IMR-90 (cell line): Measurements from ENCODE around the gene AKT1S1. TPM values are rescaled to one million over a fixed set of nuclear protein-coding genes. Genes with fewer than 3 reads are reported as not detected.
A peak's percentile ranks its signal among the peaks of the same experiment; 100 is the strongest.

Experiments used
- ATAC-seq: fragments of 200-7000 bp; cut with Tn5 transposase; 2 replicates; pipeline ENCODE4 v1.9.1; 2020; ENCODE audit warnings: low read depth, mild to moderate bottlenecking, moderate library complexity
- BruUV-seq: library from RNA; stranded (reverse); fragments of 400-500 nt; replicated peaks from 2 replicates; lab custom pipeline; 2021; lab: Mats Ljungman, UMichigan
- CTCF ChIA-PET: fragments of 300-600 bp; formaldehyde crosslinking; extraction: SDS; loops from one replicate; lab custom pipeline; 2021; ENCODE audit warnings: antibody characterized with exemption; lab: Yijun Ruan, JAX
- POLR2A ChIA-PET: fragments of 300-600 bp; sonication (Branson Sonifier 250); formaldehyde crosslinking; loops from one replicate; lab custom pipeline; 2022; ENCODE audit warnings: antibody characterized with exemption; ENCODE audit not compliant: unreplicated experiment; lab: Charles Lee
- DNase-seq: peaks from one replicate; pipeline ENCODE4 v3.0.0; 2013
- H2AFZ ChIP-seq: replicated peaks from 2 replicates; pipeline ENCODE3; 2013; ENCODE audit warnings: low read length, mild to moderate bottlenecking; ENCODE audit not compliant: poor library complexity
- H2AK5ac ChIP-seq: 2 replicates; pipeline ENCODE4 v1.6.1; 2013; ENCODE audit warnings: low read depth, low read length, inconsistent platforms
- H2AK9ac ChIP-seq: replicated peaks from 2 replicates; pipeline ENCODE3; 2013; ENCODE audit warnings: mild to moderate bottlenecking, low read depth, low read length, moderate library complexity; ENCODE audit not compliant: poor library complexity
- H2BK120ac ChIP-seq: 2 replicates; pipeline ENCODE4 v1.6.1; 2013; ENCODE audit warnings: low read depth, low read length, inconsistent platforms
- H2BK15ac ChIP-seq: 3 replicates; pipeline ENCODE4 v1.6.1; 2013; ENCODE audit warnings: low read depth, low read length, inconsistent platforms
- H2BK20ac ChIP-seq: 2 replicates; pipeline ENCODE4 v1.6.1; 2013; ENCODE audit warnings: low read depth, mild to moderate bottlenecking, inconsistent platforms, low read length, moderate library complexity
- H2BK5ac ChIP-seq: 2 replicates; pipeline ENCODE4 v1.6.1; 2013; ENCODE audit warnings: mild to moderate bottlenecking, low read depth, low read length, inconsistent platforms; ENCODE audit not compliant: poor library complexity, severe bottlenecking
- H3K14ac ChIP-seq: replicated peaks from 2 replicates; pipeline ENCODE4 v1.6.1; 2013; ENCODE audit warnings: low read depth, low read length, inconsistent platforms
- H3K18ac ChIP-seq: 2 replicates; pipeline ENCODE4 v1.6.1; 2013; ENCODE audit warnings: low read depth, low read length, control low read depth
- H3K23ac ChIP-seq: 2 replicates; pipeline ENCODE4 v1.6.1; 2013; ENCODE audit warnings: low read depth, low read length, inconsistent platforms
- H3K27ac ChIP-seq: 2 replicates; pipeline ENCODE4 v1.5.1; 2013; ENCODE audit warnings: mild to moderate bottlenecking, control low read depth, low read length; ENCODE audit not compliant: insufficient read depth
- H3K27me3 ChIP-seq: 2 replicates; pipeline ENCODE4 v1.6.1; 2013; ENCODE audit warnings: low read length; ENCODE audit not compliant: control insufficient read depth, insufficient read depth
- H3K36me3 ChIP-seq: 2 replicates; pipeline ENCODE4 v1.6.1; 2013; ENCODE audit warnings: low read length, mixed read lengths; ENCODE audit not compliant: control insufficient read depth, insufficient read depth
- H3K4ac ChIP-seq: 2 replicates; pipeline ENCODE4 v1.6.1; 2013; ENCODE audit warnings: low read depth, low read length, inconsistent platforms
- H3K4me1 ChIP-seq: 2 replicates; pipeline ENCODE4 v1.6.1; 2013; ENCODE audit warnings: low read length, mixed read lengths; ENCODE audit not compliant: control insufficient read depth, insufficient read depth
- H3K4me2 ChIP-seq: 2 replicates; pipeline ENCODE4 v1.6.1; 2013; ENCODE audit warnings: low read depth, mild to moderate bottlenecking, control low read depth, low read length, moderate library complexity
- H3K4me3 ChIP-seq: 2 replicates; pipeline ENCODE4 v1.5.1; 2013; ENCODE audit warnings: low read depth, mild to moderate bottlenecking, control low read depth, low read length, moderate library complexity; ENCODE audit not compliant: insufficient read depth
- H3K56ac ChIP-seq: 2 replicates; pipeline ENCODE4 v1.6.1; 2013; ENCODE audit warnings: low read length, inconsistent platforms; ENCODE audit not compliant: insufficient read depth; ENCODE audit errors: extremely low read depth
- H3K79me1 ChIP-seq, 2 experiments: 2 replicates each; pipeline ENCODE4 v1.6.1; 2013; ENCODE audit warnings: low read length in 2 of 2, inconsistent platforms in 1 of 2, low read depth in 1 of 2
- H3K9ac ChIP-seq: 2 replicates; pipeline ENCODE4 v1.6.1; 2013; ENCODE audit warnings: low read depth, low read length, control low read depth
- H3K9me1 ChIP-seq: 2 replicates; pipeline ENCODE4 v1.6.1; 2013; ENCODE audit warnings: low read length, inconsistent platforms; ENCODE audit not compliant: insufficient read depth
- H3K9me3 ChIP-seq: 2 replicates; pipeline ENCODE4 v1.6.1; 2013; ENCODE audit warnings: low read length; ENCODE audit not compliant: control insufficient read depth, insufficient read depth
- H4K20me1 ChIP-seq: 2 replicates; pipeline ENCODE4 v1.6.1; 2013; ENCODE audit warnings: low read length, inconsistent platforms; ENCODE audit not compliant: insufficient read depth
- H4K5ac ChIP-seq: 2 replicates; pipeline ENCODE4 v1.6.1; 2013; ENCODE audit warnings: mild to moderate bottlenecking, low read depth, low read length, control low read depth
- H4K8ac ChIP-seq, 2 experiments: 2 replicates each; pipeline ENCODE4 v1.6.1; 2013; ENCODE audit warnings: low read depth in 2 of 2, low read length in 2 of 2, control low read depth in 1 of 2, inconsistent platforms in 1 of 2
- H4K91ac ChIP-seq: 2 replicates; pipeline ENCODE4 v1.6.1; 2013; ENCODE audit warnings: low read depth, low read length, inconsistent platforms; ENCODE audit not compliant: insufficient read depth
- BHLHE40 ChIP-seq: fragments of 150-350 bp; IDR thresholded peaks from 2 replicates; pipeline ENCODE4 v1.6.1; 2016; ENCODE audit warnings: mild to moderate bottlenecking, low read depth, low read length
- CEBPB ChIP-seq: IDR thresholded peaks from 2 replicates; pipeline ENCODE4 v1.6.1; 2012; ENCODE audit warnings: low read depth, low read length, improper control_type of control experiment
- CHD1 ChIP-seq: IDR thresholded peaks from 2 replicates; pipeline ENCODE4 v1.6.1; 2012; ENCODE audit warnings: low read depth, low read length, improper control_type of control experiment
- FOS ChIP-seq: fragments of 150-350 bp; IDR thresholded peaks from 2 replicates; pipeline ENCODE4 v1.6.1; 2016; ENCODE audit warnings: low read depth, low read length
- MAFK ChIP-seq: IDR thresholded peaks from 2 replicates; pipeline ENCODE4 v1.6.1; 2012; ENCODE audit warnings: low read depth, low read length, improper control_type of control experiment
- MAZ ChIP-seq: IDR thresholded peaks from 2 replicates; pipeline ENCODE4 v1.6.1; 2012; ENCODE audit warnings: low read depth, mild to moderate bottlenecking, low read length, improper control_type of control experiment, moderate library complexity, borderline replicate concordance
- NFE2L2 ChIP-seq: fragments of 150-350 bp; IDR thresholded peaks from 2 replicates; pipeline ENCODE4 v1.6.1; 2016; ENCODE audit warnings: low read depth, mild to moderate bottlenecking, low read length
- POLR2A ChIP-seq: IDR thresholded peaks from 2 replicates; pipeline ENCODE4 v1.6.1; 2012; ENCODE audit warnings: mild to moderate bottlenecking, low read depth, low read length
- RAD21 ChIP-seq: IDR thresholded peaks from 2 replicates; pipeline ENCODE4 v1.6.1; 2012; ENCODE audit warnings: low read length, improper control_type of control experiment
- RFX5 ChIP-seq: IDR thresholded peaks from 2 replicates; pipeline ENCODE4 v1.8.0; 2012; ENCODE audit warnings: low read depth, mild to moderate bottlenecking, low read length, moderate library complexity
- SMC3 ChIP-seq: fragments of 150-350 bp; IDR thresholded peaks from 2 replicates; pipeline ENCODE4 v1.6.1; 2016; ENCODE audit warnings: low read depth, mild to moderate bottlenecking, antibody characterized with exemption, low read length, moderate library complexity
- USF2 ChIP-seq: fragments of 150-350 bp; IDR thresholded peaks from 2 replicates; pipeline ENCODE4 v1.6.1; 2017; ENCODE audit warnings: mild to moderate bottlenecking, antibody characterized with exemption, low read length, low read depth
- WGBS, 2 experiments: methylation state at CpG; one replicate each; pipeline versions ENCODE4 v1.1.5 to v1.1.7; 2013; ENCODE audit warnings: missing lambda C conversion rate in 2 of 2; ENCODE audit not compliant: insufficient read length in 1 of 2; ENCODE audit errors: extremely low coverage in 2 of 2; 5-methylcytosine and 5-hydroxymethylcytosine counted together
- dilution Hi-C: fragments of 300-500 bp; cut with HindIII; formaldehyde crosslinking; loops from one replicate; pipeline ENCODE4 v1.14.3; 2018; ENCODE audit warnings: low sequenced_read_pairs; ENCODE audit not compliant: unreplicated experiment
- in situ Hi-C: fragments of 300-500 bp; cut with MboI; formaldehyde crosslinking; loops from 3 replicates; pipeline ENCODE4 v1.14.3; 2019; ENCODE audit warnings: low sequenced_read_pairs, inconsistent platforms, mixed read lengths
- intact Hi-C: fragments of 100-400 bp; cut with micrococcal nuclease; formaldehyde crosslinking; loops from 2 replicates; pipeline ENCODE4 v1.10.0; 2022
- polyA plus RNA-seq, 3 experiments: library from polyadenylated mRNA; depleted of rRNA; stranded (reverse); fragments of >200 nt; gene quantifications; 2 replicates each; pipeline ENCODE4 v1.2.3, GENCODE V29; 2012; ENCODE audit warnings: low replicate concordance in 1 of 3
- total RNA-seq: library from RNA; depleted of rRNA; stranded (reverse); fragments of >200 nt; gene quantifications from 2 replicates; pipeline ENCODE4 v1.2.3, GENCODE V29; 2012
- TF ChIP-seq, protein P1 (sequence below): conservative IDR thresholded peaks from 2 replicates; pipeline ENCODE4 v1.5.1; 2012; ENCODE audit warnings: mild to moderate bottlenecking, low read depth, low read length, improper control_type of control experiment

AKT1S1 gene
- total and polyA plus RNA-seq, 2 of the 4 experiments (the other 2 are of a cell fraction), result 3.6 to 54.4 TPM

- Histone ChIP-seq H3K4me1 (peaks cover 16% of the 10 kb centered on the region), H3K18ac (no peak overlapping the region), H2BK20ac (no peak overlapping the region), H3K79me1 (peaks cover 27 to 75% of the 10 kb centered on the region in 2 experiments), H3K14ac (peak overlapping the region; percentile 20; the same call in 1 of the 2 replicates), H4K5ac (peak overlapping the region; percentile 66; the same call in 1 of the 2 replicates), H2AFZ (no peak overlapping the region), H2BK15ac (no peak overlapping the region), H3K9me3 (no peaks in the 10 kb centered on the region), H3K9me1 (peaks cover 15% of the 10 kb centered on the region), H3K4me2 (peak overlapping the region; percentile 90), H3K4me3 (peak overlapping the region; percentile 60), H3K56ac (no peak overlapping the region), H2BK5ac (peak overlapping the region; percentile 22), H3K36me3 (peaks cover 10% of the 10 kb centered on the region; the same call in 1 of the 2 replicates), H3K9ac (no peak overlapping the region; the same call in 1 of the 2 replicates), H3K4ac (peak overlapping the region; percentile 47), H2AK9ac (no peak overlapping the region), H3K23ac (no peak overlapping the region), H4K91ac (no peak overlapping the region), H4K20me1 (peaks cover 44% of the 10 kb centered on the region), H2BK120ac (no peak overlapping the region), H3K27ac (peak overlapping the region; percentile 15; the same call in 1 of the 2 replicates), H3K27me3 (no peaks in the 10 kb centered on the region), H4K8ac (peak overlapping the region; percentile 75 to 94; a peak in 3 of 4 replicates), H2AK5ac (peak overlapping the region; percentile 22)
- ChIA-PET POLR2A (interaction anchor here (0.6 to 0.9 kb wide), 3 partner anchors 25 to 210 kb away, joined by 3 to 4 read pairs (median 4); no protein-coding TSS in a partner anchor), CTCF (no interaction called here)
- no TSS peak for BruUV-seq
- dilution Hi-C loops, result no loop called here
- TF ChIP-seq FOS (no peak), RFX5 (no peak), CEBPB (no peak), USF2 (no peak), POLR2A (no peak), MAFK (no peak), NFE2L2 (no peak), SMC3 (no peak), BHLHE40 (no peak), CHD1 (no peak), RAD21 (no peak), MAZ (no peak)
- TF ChIP-seq, protein P1, sequence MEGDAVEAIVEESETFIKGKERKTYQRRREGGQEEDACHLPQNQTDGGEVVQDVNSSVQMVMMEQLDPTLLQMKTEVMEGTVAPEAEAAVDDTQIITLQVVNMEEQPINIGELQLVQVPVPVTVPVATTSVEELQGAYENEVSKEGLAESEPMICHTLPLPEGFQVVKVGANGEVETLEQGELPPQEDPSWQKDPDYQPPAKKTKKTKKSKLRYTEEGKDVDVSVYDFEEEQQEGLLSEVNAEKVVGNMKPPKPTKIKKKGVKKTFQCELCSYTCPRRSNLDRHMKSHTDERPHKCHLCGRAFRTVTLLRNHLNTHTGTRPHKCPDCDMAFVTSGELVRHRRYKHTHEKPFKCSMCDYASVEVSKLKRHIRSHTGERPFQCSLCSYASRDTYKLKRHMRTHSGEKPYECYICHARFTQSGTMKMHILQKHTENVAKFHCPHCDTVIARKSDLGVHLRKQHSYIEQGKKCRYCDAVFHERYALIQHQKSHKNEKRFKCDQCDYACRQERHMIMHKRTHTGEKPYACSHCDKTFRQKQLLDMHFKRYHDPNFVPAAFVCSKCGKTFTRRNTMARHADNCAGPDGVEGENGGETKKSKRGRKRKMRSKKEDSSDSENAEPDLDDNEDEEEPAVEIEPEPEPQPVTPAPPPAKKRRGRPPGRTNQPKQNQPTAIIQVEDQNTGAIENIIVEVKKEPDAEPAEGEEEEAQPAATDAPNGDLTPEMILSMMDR, result no peak
- WGBS, 2 experiments, result 100% methylated on average over 1 of the region's 12 CpGs; no CpG with 5 or more reads in 1 of the 2 experiments
- intact Hi-C loops, result no loop called here
- in situ Hi-C loops, result loop anchor here (10.0 kb wide), 1 partner anchor 165 kb away; the partner anchor contains the start of gene ADM5
- no peak for DNase-seq
- no peak for ATAC-seq
These were observed 27.0 kb downstream of the AKT1S1 start for GRCh38 chr19:49850221-49850486.
